Medulla oblongata (tissue), 1 donor: Measurements from ENCODE around the gene RBM48.
"Not testable (repeated sequence)": the region's sequence is repeated elsewhere in the genome, so short reads cannot be mapped to it uniquely, and the experiment has no call there.

Experiments
- DNase-seq: peaks from one replicate; pipeline ENCODE4 v3.0.0-alpha.2; 2015; ENCODE audit errors: extremely low spot score

The RBM48 gene

GRCh38 chr7:92545116-92545515 is 16.5 kb downstream of the RBM48 start:
- not testable (repeated sequence) for DNase-seq

GRCh38 chr7:92546856-92547497 is 18.4 kb downstream of the RBM48 start:
- DNase-seq, result no peak

GRCh38 chr7:92547579-92547978 is 19.0 kb downstream of the RBM48 start:
- peak; percentile 47 for DNase-seq

GRCh38 chr7:92550194-92550593 is 21.6 kb downstream of the RBM48 start:
- DNase-seq, result no peak

GRCh38 chr7:92557249-92557648 is 28.7 kb downstream of the RBM48 start:
- no peak for DNase-seq

- DNase-seq, result no peak
Observed at GRCh38 chr7:92557808-92558362, 29.3 kb downstream of the RBM48 start.

- DNase-seq, result no peak
Observed at GRCh38 chr7:92560602-92561001, 32.0 kb downstream of the RBM48 start.

GRCh38 chr7:92563345-92563744 is 34.8 kb downstream of the RBM48 start:
- DNase-seq, result no peak

GRCh38 chr7:92567460-92567859 is 38.9 kb downstream of the RBM48 start:
- DNase-seq, result no peak

- DNase-seq, result no peak
Observed at GRCh38 chr7:92569137-92569536, 40.5 kb downstream of the RBM48 start.

- DNase-seq, result no peak
Observed at GRCh38 chr7:92576296-92576695, 47.7 kb downstream of the RBM48 start.

- DNase-seq, result no peak
Observed at GRCh38 chr7:92582948-92583347, 54.4 kb downstream of the RBM48 start.

- no peak for DNase-seq
Observed at GRCh38 chr7:92584953-92585352, 56.4 kb downstream of the RBM48 start.

- no peak for DNase-seq
Observed at GRCh38 chr7:92586403-92586802, 57.8 kb downstream of the RBM48 start.

GRCh38 chr7:92586841-92587240 is 58.2 kb downstream of the RBM48 start:
- DNase-seq, result no peak
